Measurements from ENCODE around the gene CPSF4L. TPM values are rescaled to one million over a fixed set of nuclear protein-coding genes. Genes with fewer than 3 reads are reported as not detected.

The CPSF4L gene
- polyA plus RNA-seq, 1 donor = 0.15 TPM

GRCh38 chr17:73203135-73203787 is 58.4 kb downstream of the CPSF4L start:
- no peak for DNase-seq

DNA sequence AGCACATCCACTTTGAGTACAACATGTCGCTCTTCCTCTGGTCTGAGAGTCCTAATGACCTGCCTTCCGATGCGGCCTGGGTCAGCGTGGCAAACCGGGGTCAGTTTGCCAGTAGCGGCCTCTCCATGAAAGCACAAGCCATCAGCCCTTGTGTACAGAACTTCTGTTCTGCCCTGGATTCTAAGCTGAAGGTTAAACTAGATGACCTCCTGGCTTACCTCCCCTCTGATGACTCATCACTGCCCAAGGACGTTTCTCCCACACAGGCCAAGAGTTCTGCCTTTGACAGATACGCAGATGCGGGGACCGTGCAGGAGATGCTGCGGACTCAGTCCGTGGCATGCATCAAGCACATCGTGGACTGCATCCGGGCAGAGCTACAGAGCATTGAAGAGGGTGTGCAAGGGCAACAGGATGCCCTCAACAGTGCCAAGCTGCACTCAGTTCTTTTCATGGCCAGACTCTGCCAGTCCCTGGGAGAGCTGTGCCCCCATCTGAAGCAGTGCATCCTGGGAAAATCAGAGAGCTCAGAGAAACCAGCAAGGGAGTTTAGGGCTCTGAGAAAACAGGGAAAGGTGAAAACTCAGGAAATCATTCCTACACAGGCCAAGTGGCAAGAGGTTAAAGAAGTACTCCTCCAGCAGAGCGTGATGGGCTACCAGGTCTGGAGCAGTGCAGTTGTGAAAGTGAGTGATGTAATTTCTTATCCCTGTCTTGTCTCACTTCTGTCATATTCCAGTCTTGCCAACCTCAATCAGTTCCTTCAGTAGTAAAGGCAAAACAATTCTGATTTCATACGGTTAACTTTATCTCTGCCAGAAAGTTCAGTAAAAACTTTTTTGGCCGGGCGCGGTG is 60.2 kb downstream of the CPSF4L start:
- no peak for DNase-seq

- DNase-seq = no peak
Measured at GRCh38 chr17:73200476-73200875, 61.2 kb downstream of the CPSF4L start.

DNA sequence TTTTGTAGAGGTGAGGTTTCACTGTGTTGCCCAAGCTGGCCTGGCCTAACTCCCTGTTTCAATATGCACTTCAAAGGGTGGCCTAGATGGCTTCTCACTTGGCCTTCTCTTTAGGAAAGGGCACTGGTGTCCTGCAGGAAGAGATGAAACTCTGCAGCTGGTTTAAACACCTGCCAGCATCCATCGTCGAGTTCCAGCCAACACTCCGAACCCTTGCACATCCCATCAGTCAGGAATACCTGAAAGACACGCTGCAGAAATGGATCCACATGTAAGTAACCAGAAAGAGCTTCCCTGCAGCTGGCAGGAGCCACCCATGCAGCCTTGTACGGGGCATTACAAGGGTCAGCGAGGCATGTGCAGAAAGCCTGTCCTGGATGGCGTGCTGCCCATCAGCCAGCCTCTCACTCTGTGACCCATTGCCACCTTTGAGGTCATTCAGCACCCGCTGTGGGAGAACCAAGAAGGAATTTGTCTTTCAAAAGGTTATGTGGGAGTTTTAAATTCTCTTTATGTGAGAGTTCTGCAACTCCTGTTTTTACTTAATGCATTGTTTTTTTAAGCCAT is 61.8 kb downstream of the CPSF4L start:
- DNase-seq = no peak

- no peak for DNase-seq
Measured at GRCh38 chr17:73198930-73199260, 62.8 kb downstream of the CPSF4L start.

Other genes with a start within 250 kb of the CPSF4L start
- 24.4 TPM for gene SLC39A11, start 169.2 kb downstream of the CPSF4L start, polyA plus RNA-seq (ENCODE audit: insufficient read length)
- gene SSTR2, start 96.9 kb downstream of the CPSF4L start, polyA plus RNA-seq (ENCODE audit: insufficient read length) = 2.9 TPM
- 61.4 TPM for gene COG1, start 68.8 kb downstream of the CPSF4L start, polyA plus RNA-seq (ENCODE audit: insufficient read length)
- gene CDC42EP4, start 50.1 kb upstream of the CPSF4L start, polyA plus RNA-seq (ENCODE audit: insufficient read length) = 39.3 TPM